ENCODE data around the gene INPP5A.

Gene INPP5A

GRCh38 chr10:132599732-132600131, 62.1 kb downstream of the INPP5A start:
- Histone ChIP-seq H3K4me1 (ENCODE audit: insufficient read depth, low read length, poor library complexity, severe bottlenecking) (no peaks in the 10 kb centered on the region), H3F3A (ENCODE audit: low read depth) (no peaks in the 10 kb centered on the region), H3K79me2 (ENCODE audit: insufficient read depth, low read length) (peaks cover 91% of the 10 kb centered on the region), H3K36me3 (ENCODE audit: insufficient read depth, low read length) (peaks cover 3% of the 10 kb centered on the region; the same call in 1 of the 2 replicates), H3K4me3 (ENCODE audit: low read length, poor library complexity, severe bottlenecking) (no peak overlapping the region), H3K9me3 (ENCODE audit: insufficient read depth, low read depth, low read length) (peaks cover 13% of the 10 kb centered on the region; the same call in 1 of the 2 replicates), H4K20me1 (ENCODE audit: insufficient read depth, low read length, poor library complexity, severe bottlenecking) (peaks cover 5% of the 10 kb centered on the region), H3K9me2 (replicated peaks; ENCODE audit: low read depth, low read length) (no peaks in the 10 kb centered on the region), H3K9ac (ENCODE audit: low read depth, low read length, poor library complexity, severe bottlenecking) (no peak overlapping the region), H3K27me3 (ENCODE audit: insufficient read depth, low read length, poor library complexity, severe bottlenecking) (no peaks in the 10 kb centered on the region), H3K4me2 (ENCODE audit: low read depth, low read length, poor library complexity, severe bottlenecking) (no peak overlapping the region), H2AFZ (ENCODE audit: low read length) (no peak overlapping the region)
- TF ChIP-seq CTCF (conservative IDR thresholded peaks at IDR 0.05; ENCODE audit: low read length) (no peak), EZH2phosphoT487 (IDR thresholded peaks at IDR 0.05; ENCODE audit: borderline replicate concordance) (no peak)

GRCh38 chr10:132600416-132600815, 62.8 kb downstream of the INPP5A start:
- Histone ChIP-seq H4K20me1 (ENCODE audit: insufficient read depth, low read length, poor library complexity, severe bottlenecking) (peaks cover 7% of the 10 kb centered on the region), H3K9ac (ENCODE audit: low read depth, low read length, poor library complexity, severe bottlenecking) (no peak overlapping the region), H3K36me3 (ENCODE audit: insufficient read depth, low read length) (peaks cover 3% of the 10 kb centered on the region; the same call in 1 of the 2 replicates), H3F3A (ENCODE audit: low read depth) (no peaks in the 10 kb centered on the region), H3K4me3 (ENCODE audit: low read length, poor library complexity, severe bottlenecking) (no peak overlapping the region), H3K79me2 (ENCODE audit: insufficient read depth, low read length) (peaks cover 87% of the 10 kb centered on the region), H3K4me2 (ENCODE audit: low read depth, low read length, poor library complexity, severe bottlenecking) (no peak overlapping the region), H2AFZ (ENCODE audit: low read length) (no peak overlapping the region), H3K4me1 (ENCODE audit: insufficient read depth, low read length, poor library complexity, severe bottlenecking) (no peaks in the 10 kb centered on the region), H3K27me3 (ENCODE audit: insufficient read depth, low read length, poor library complexity, severe bottlenecking) (no peaks in the 10 kb centered on the region), H3K9me3 (ENCODE audit: insufficient read depth, low read depth, low read length) (peaks cover 13% of the 10 kb centered on the region; the same call in 1 of the 2 replicates), H3K9me2 (replicated peaks; ENCODE audit: low read depth, low read length) (no peaks in the 10 kb centered on the region)
- no peak for TF ChIP-seq EZH2phosphoT487 (IDR thresholded peaks at IDR 0.05; ENCODE audit: borderline replicate concordance)
- no peak for TF ChIP-seq CTCF (conservative IDR thresholded peaks at IDR 0.05; ENCODE audit: low read length)

- Histone ChIP-seq H2AFZ (ENCODE audit: low read length) (no peak overlapping the region), H3K4me3 (ENCODE audit: low read length, poor library complexity, severe bottlenecking) (no peak overlapping the region), H3F3A (ENCODE audit: low read depth) (no peaks in the 10 kb centered on the region), H3K4me1 (ENCODE audit: insufficient read depth, low read length, poor library complexity, severe bottlenecking) (no peaks in the 10 kb centered on the region), H3K9ac (ENCODE audit: low read depth, low read length, poor library complexity, severe bottlenecking) (no peak overlapping the region), H3K79me2 (ENCODE audit: insufficient read depth, low read length) (peaks cover 86% of the 10 kb centered on the region), H3K4me2 (ENCODE audit: low read depth, low read length, poor library complexity, severe bottlenecking) (no peak overlapping the region), H3K27me3 (ENCODE audit: insufficient read depth, low read length, poor library complexity, severe bottlenecking) (no peaks in the 10 kb centered on the region), H3K9me2 (replicated peaks; ENCODE audit: low read depth, low read length) (no peaks in the 10 kb centered on the region), H3K36me3 (ENCODE audit: insufficient read depth, low read length) (peaks cover 3% of the 10 kb centered on the region; the same call in 1 of the 2 replicates), H3K9me3 (ENCODE audit: insufficient read depth, low read depth, low read length) (peaks cover 13% of the 10 kb centered on the region; the same call in 1 of the 2 replicates), H4K20me1 (ENCODE audit: insufficient read depth, low read length, poor library complexity, severe bottlenecking) (peaks cover 7% of the 10 kb centered on the region)
- TF ChIP-seq EZH2phosphoT487 (IDR thresholded peaks at IDR 0.05; ENCODE audit: borderline replicate concordance) = no peak
- TF ChIP-seq CTCF (conservative IDR thresholded peaks at IDR 0.05; ENCODE audit: low read length) = no peak
These were observed 64.0 kb downstream of the INPP5A start for GRCh38 chr10:132601567-132601966.

Measured in Loucy (cell line).